Transverse colon (tissue), 4 donors: ENCODE data around the gene COX8A. TPM values are rescaled to one million over a fixed set of nuclear protein-coding genes. Genes with fewer than 3 reads are reported as not detected.

Source experiments
- DNase-seq: peaks from one replicate; pipeline ENCODE4 v3.0.0-alpha.2; 2019
- H3K27ac ChIP-seq, 4 donors: fragments of 200-600 bp; sonication (generic); 2 replicates each; pipeline ENCODE4 v1.5.1; 2016 to 2018; ENCODE audit warnings: inconsistent platforms in 4 of 4
- H3K27me3 ChIP-seq: fragments of 200-600 bp; sonication (generic); 2 replicates; pipeline ENCODE4 v1.5.1; 2017; ENCODE audit warnings: inconsistent platforms
- H3K36me3 ChIP-seq, 4 donors: fragments of 200-600 bp; sonication (generic); 2 replicates each; pipeline ENCODE4 v1.5.1; 2017 to 2019; ENCODE audit warnings: inconsistent platforms in 4 of 4
- H3K4me1 ChIP-seq, 4 donors: fragments of 200-600 bp; sonication (generic); 2 replicates each; pipeline ENCODE4 v1.5.1; 2017 to 2020; ENCODE audit warnings: inconsistent platforms in 4 of 4
- H3K4me3 ChIP-seq, 4 donors: fragments of 200-600 bp; sonication (generic); 1 replicate in 1 of 4; 2 replicates in 3 of 4; pipeline versions ENCODE4 v1.5.1 to v1.6.1; 2017 to 2019; ENCODE audit warnings: inconsistent platforms in 4 of 4
- H3K9me3 ChIP-seq, 2 donors: fragments of 200-600 bp; sonication (generic); 2 replicates each; pipeline ENCODE4 v1.5.1; 2017 to 2019; ENCODE audit warnings: inconsistent platforms in 2 of 2
- CTCF ChIP-seq, 5 experiments: fragments of 200-600 bp in 3 of 5; fragments of 450-650 bp in 2 of 5; sonication (generic) in 3 of 5; IDR thresholded peaks; 1 replicate in 2 of 5; 2 replicates in 3 of 5; pipeline ENCODE4 v1.5.1; 2016 to 2017; ENCODE audit warnings: antibody characterized with exemption in 5 of 5, inconsistent platforms in 3 of 5, mild to moderate bottlenecking in 2 of 5, moderate library complexity in 1 of 5
- EP300 ChIP-seq: sonication (generic); formaldehyde crosslinking; IDR thresholded peaks from one replicate; pipeline ENCODE4 v1.6.1; 2017; ENCODE audit warnings: antibody characterized with exemption, low read depth
- POLR2A ChIP-seq: fragments of 450-650 bp; IDR thresholded peaks from one replicate; pipeline ENCODE4 v1.6.1; 2016; ENCODE audit warnings: antibody characterized with exemption, mild to moderate bottlenecking, moderate library complexity
- POLR2AphosphoS5 ChIP-seq, 3 donors: sonication (generic); formaldehyde crosslinking; IDR thresholded peaks; one replicate each; pipeline ENCODE4 v1.6.1; 2016; ENCODE audit warnings: antibody characterized with exemption in 3 of 3
- WGBS, 2 donors: methylation state at CpG; one replicate each; pipeline ENCODE4 v1.1.5; 2018; ENCODE audit warnings: low coverage in 1 of 2; 5-methylcytosine and 5-hydroxymethylcytosine counted together
- in situ Hi-C, 4 donors: fragments of 200-750 bp; cut with MboI; loops; one replicate each; pipeline versions ENCODE4 v1.15.0 to v1.15.1; 2017; ENCODE audit warnings: low sequenced_read_pairs in 3 of 4, low pct_ligation_motif_present in 1 of 4, low pct_unique_long_range_greater_than_20kb in 1 of 4
- intact Hi-C: fragments of 100-400 bp; cut with DNase I; formaldehyde crosslinking; loops from one replicate; pipeline ENCODE4 v1.15.1; 2023; ENCODE audit warnings: low total_unique reads
- total RNA-seq, 4 donors: library from RNA; depleted of rRNA; stranded (reverse); fragments of >200 nt; gene quantifications; one replicate each; pipeline ENCODE4 v1.1.0, GENCODE V29; 2016

COX8A gene
- total RNA-seq, 4 donors from 2014 or later = 471 to 1,475 (median 1,057) TPM

GRCh38 chr11:64008283-64008913 is 34.0 kb downstream of the COX8A start:
- TF ChIP-seq POLR2A (no peak), POLR2AphosphoS5 (IDR thresholded peaks at IDR 0.05) (no peak), CTCF (IDR thresholded peaks at IDR 0.05) (no peak), EP300 (no peak)
- no peaks in the 10 kb centered on the region for H3K9me3 ChIP-seq
- 40 to 89% methylated on average over 2 to 26 of the region's 26 CpGs for WGBS, 2 donors
- H3K4me1 ChIP-seq = peaks cover 0 to 17% (median 13%) of the 10 kb centered on the region in 4 donors
- H3K36me3 ChIP-seq = no peaks in the 10 kb centered on the region
- in situ Hi-C loops (loop anchor here in 1 of 4 donors (10.0 kb wide), 1 partner anchor 136 kb away; no protein-coding TSS in a partner anchor), intact Hi-C loops (no loop called here)
- H3K27ac ChIP-seq = peak overlapping the region in 2 of 4 donors; percentile 22 to 55
- H3K4me3 ChIP-seq = peak overlapping the region in 1 of 4 donors; percentile 48
- peaks cover 9% of the 10 kb centered on the region for H3K27me3 ChIP-seq
- no peak for DNase-seq

DNA sequence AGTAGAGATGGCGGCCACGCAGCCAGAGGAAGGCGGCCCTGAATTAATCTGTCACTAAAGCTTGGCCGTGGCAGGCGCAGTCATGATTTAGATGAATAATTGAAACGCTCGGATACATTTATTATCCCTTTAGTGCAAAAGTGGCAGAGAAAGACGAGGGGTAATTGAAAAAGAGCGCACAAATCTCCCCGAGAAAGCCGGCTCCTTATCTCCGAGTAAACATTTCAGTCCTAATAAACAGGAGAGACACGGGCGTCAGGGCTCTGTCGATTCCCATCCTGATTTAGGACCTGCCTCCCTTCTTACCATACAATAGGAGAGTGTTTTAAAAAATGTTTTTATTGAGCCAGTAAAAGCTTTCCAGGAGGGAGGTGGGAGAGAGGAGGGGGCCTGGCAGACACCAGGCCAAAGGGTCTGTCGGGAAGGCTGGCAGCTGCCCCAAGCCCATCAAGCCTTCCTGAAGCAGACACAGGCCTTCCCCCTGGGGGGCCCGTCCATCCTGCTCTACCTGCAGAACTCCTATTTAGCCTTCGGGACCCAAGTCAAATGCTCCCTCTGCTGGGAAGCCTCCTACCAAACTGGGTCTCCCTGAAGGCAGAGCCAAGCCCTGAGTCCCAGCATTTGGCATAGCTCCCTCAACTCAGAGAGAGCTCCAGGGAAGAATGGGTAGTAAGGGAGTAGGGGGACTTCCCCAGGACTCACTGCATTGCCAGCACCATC is 34.7 kb downstream of the COX8A start:
- in situ Hi-C loops = loop anchor here in 1 of 4 donors (10.0 kb wide), 1 partner anchor 136 kb away; no protein-coding TSS in a partner anchor
- TF ChIP-seq EP300 (no peak), POLR2AphosphoS5 (IDR thresholded peaks at IDR 0.05) (no peak), CTCF (IDR thresholded peaks at IDR 0.05) (no peak), POLR2A (no peak)
- Histone ChIP-seq H3K4me1 (peaks cover 0 to 17% (median 13%) of the 10 kb centered on the region in 4 donors), H3K27ac (no peak overlapping the region), H3K36me3 (no peaks in the 10 kb centered on the region), H3K9me3 (no peaks in the 10 kb centered on the region), H3K4me3 (no peak overlapping the region), H3K27me3 (peaks cover 9% of the 10 kb centered on the region)
- DNase-seq = no peak
- WGBS, 2 donors = 72 to 89% methylated on average over 5 to 18 of the region's 18 CpGs
- intact Hi-C loops = no loop called here

DNA sequence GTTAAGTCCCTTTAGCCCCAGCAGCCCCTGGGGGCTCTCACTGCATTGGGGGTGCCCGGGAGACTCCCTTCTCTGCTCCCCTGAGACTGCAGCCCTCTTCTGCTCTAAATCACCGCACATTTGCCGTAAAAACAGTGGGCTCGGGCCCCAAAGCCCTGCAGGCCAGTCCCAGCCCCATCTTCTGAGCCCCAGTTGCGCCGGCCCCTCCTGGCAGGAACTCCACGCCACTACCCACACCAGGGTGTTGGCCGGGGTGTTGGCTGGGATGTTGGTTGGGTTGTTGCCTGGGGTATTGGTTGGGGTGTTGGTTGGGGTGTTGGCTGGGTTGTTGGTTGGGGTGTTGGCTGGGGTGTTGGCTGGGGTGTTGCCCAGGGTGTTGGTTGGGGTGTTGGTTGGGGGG is 35.3 kb downstream of the COX8A start:
- intact Hi-C loops = no loop called here
- no peak overlapping the region for H3K27ac ChIP-seq

More for the DNA sequence above, 35.3 kb downstream of the COX8A start:
- TF ChIP-seq POLR2AphosphoS5 (IDR thresholded peaks at IDR 0.05) (no peak), CTCF (IDR thresholded peaks at IDR 0.05) (no peak), EP300 (no peak), POLR2A (no peak)
- peaks cover 0 to 17% (median 13%) of the 10 kb centered on the region in 4 donors for H3K4me1 ChIP-seq
- H3K4me3 ChIP-seq = no peak overlapping the region
- H3K36me3 ChIP-seq = no peaks in the 10 kb centered on the region
- in situ Hi-C loops = loop anchor here in 1 of 4 donors (10.0 kb wide), 1 partner anchor 135 kb away; no protein-coding TSS in a partner anchor
- 91% methylated on average over 8 of the region's 8 CpGs; no CpG with 5 or more reads in 1 of the 2 donors for WGBS, 2 donors
- H3K9me3 ChIP-seq = no peaks in the 10 kb centered on the region
- peaks cover 9% of the 10 kb centered on the region for H3K27me3 ChIP-seq
- DNase-seq = no peak
